Activated CD4-positive, alpha-beta T cell treated with anti-CD3 and anti-CD28 coated beads, Interleukin-2, Interleukin-4, amounts not matched to agents 100 ng/mL and 50 ng/mL, durations not matched to agents 16 hours and 8 hours (primary cell): ENCODE measurements around the gene ADAMTS14.
"Not testable (repeated sequence)": the region's sequence is repeated elsewhere in the genome, so short reads cannot be mapped to it uniquely, and the experiment has no call there.

Experiments used
- DNase-seq: peaks from one replicate; pipeline ENCODE4 v3.0.0-alpha.2; 2020; ENCODE audit warnings: low spot score

ADAMTS14 gene

GRCh38 chr10:70753841-70754621 is 81.7 kb downstream of the ADAMTS14 start:
- DNase-seq: no peak

GRCh38 chr10:70756700-70757360 is 84.5 kb downstream of the ADAMTS14 start:
- no peak for DNase-seq

GRCh38 chr10:70757856-70758255 is 85.5 kb downstream of the ADAMTS14 start:
- no peak for DNase-seq

- DNase-seq: peak; percentile 64
These were observed 86.6 kb downstream of the ADAMTS14 start for GRCh38 chr10:70758757-70759514.

- DNase-seq: no peak
These were observed 87.5 kb downstream of the ADAMTS14 start for GRCh38 chr10:70759781-70760180.

- no peak for DNase-seq
These were observed 88.0 kb downstream of the ADAMTS14 start for GRCh38 chr10:70760271-70760787.

GRCh38 chr10:70761031-70761601 is 88.8 kb downstream of the ADAMTS14 start:
- no peak for DNase-seq

GRCh38 chr10:70761727-70762350 is 89.5 kb downstream of the ADAMTS14 start:
- no peak for DNase-seq

GRCh38 chr10:70762441-70763175 is 90.3 kb downstream of the ADAMTS14 start:
- DNase-seq: no peak

GRCh38 chr10:70763567-70763966 is 91.3 kb downstream of the ADAMTS14 start:
- DNase-seq: no peak

GRCh38 chr10:70765794-70766594 is 93.7 kb downstream of the ADAMTS14 start:
- no peak for DNase-seq

- not testable (repeated sequence) for DNase-seq
These were observed 95.8 kb downstream of the ADAMTS14 start for GRCh38 chr10:70768026-70768685.

GRCh38 chr10:70769121-70769520 is 96.8 kb downstream of the ADAMTS14 start:
- no peak for DNase-seq

GRCh38 chr10:70770001-70770400 is 97.7 kb downstream of the ADAMTS14 start:
- DNase-seq: no peak

GRCh38 chr10:70770516-70770915 is 98.2 kb downstream of the ADAMTS14 start:
- DNase-seq: not testable (repeated sequence)

- no peak for DNase-seq
These were observed 99.2 kb downstream of the ADAMTS14 start for GRCh38 chr10:70771311-70772194.

GRCh38 chr10:70772627-70773026 is 100.3 kb downstream of the ADAMTS14 start:
- DNase-seq: no peak

GRCh38 chr10:70773461-70773860 is 101.2 kb downstream of the ADAMTS14 start:
- no peak for DNase-seq
